Thyroid gland (tissue), 4 donors: ENCODE measurements around the gene BNC1.

Experiments
- POLR2A ChIP-seq, 2 donors: fragments of 450-650 bp; IDR thresholded peaks; one replicate each; pipeline ENCODE4 v1.6.1; 2017; ENCODE audit warnings: antibody characterized with exemption in 2 of 2, mild to moderate bottlenecking in 2 of 2, moderate library complexity in 1 of 2
- TF ChIP-seq, protein P1 (sequence below), 6 experiments: fragments of 200-600 bp in 3 of 6; fragments of 450-650 bp in 3 of 6; sonication (generic) in 3 of 6; IDR thresholded peaks; one replicate each; pipeline ENCODE4 v1.5.1; 2016 to 2019; ENCODE audit warnings: antibody characterized with exemption in 6 of 6, mild to moderate bottlenecking in 2 of 6, inconsistent platforms in 1 of 6, moderate library complexity in 1 of 6

- TF ChIP-seq, protein P1, sequence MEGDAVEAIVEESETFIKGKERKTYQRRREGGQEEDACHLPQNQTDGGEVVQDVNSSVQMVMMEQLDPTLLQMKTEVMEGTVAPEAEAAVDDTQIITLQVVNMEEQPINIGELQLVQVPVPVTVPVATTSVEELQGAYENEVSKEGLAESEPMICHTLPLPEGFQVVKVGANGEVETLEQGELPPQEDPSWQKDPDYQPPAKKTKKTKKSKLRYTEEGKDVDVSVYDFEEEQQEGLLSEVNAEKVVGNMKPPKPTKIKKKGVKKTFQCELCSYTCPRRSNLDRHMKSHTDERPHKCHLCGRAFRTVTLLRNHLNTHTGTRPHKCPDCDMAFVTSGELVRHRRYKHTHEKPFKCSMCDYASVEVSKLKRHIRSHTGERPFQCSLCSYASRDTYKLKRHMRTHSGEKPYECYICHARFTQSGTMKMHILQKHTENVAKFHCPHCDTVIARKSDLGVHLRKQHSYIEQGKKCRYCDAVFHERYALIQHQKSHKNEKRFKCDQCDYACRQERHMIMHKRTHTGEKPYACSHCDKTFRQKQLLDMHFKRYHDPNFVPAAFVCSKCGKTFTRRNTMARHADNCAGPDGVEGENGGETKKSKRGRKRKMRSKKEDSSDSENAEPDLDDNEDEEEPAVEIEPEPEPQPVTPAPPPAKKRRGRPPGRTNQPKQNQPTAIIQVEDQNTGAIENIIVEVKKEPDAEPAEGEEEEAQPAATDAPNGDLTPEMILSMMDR (IDR thresholded peaks at IDR 0.05) = no peak
- TF ChIP-seq POLR2A (IDR thresholded peaks at IDR 0.05) = no peak
Measured at GRCh38 chr15:83284559-83285283, at the start of gene BNC1.
